ENCODE data around the gene INF2.

The INF2 gene

GRCh38 chr14:104691546-104692260, 2.3 kb downstream of the INF2 start:
- DNase-seq, result no peak

DNA sequence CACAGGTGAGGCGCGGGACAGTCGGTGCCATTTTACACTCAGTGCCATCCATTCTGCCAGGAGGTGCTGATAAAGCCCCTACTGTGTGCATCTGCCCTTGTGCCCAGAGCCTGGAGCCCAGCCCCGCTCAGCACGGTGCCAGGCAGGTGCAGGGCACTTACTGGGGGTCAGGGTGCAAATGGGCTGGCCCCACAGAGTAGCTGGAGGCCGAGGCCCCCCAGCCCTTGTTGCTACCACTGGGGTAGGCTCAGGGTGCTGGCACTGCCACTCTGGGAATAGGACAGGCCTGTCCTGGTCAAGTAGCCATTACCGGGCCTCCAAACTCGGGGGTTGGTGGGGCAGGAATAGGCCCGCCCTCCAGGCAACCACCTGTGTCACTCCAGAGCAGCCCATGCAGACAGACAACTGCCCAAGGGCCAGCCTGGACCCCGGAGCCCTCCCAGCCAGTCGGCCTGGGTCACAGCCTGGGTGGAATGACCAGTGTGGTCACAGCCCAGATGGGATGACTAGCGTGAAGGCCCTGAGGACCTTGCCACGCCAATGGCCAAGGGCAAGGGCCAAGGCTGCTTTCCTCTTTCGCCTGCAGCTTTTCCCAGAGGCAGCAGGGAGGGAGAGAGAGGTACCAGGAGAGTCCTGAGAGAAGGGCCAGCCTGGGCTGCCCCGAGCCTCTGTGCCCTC, 3.0 kb downstream of the INF2 start:
- DNase-seq, result no peak

GRCh38 chr14:104692939-104693315, 3.5 kb downstream of the INF2 start:
- DNase-seq, result no peak

DNA sequence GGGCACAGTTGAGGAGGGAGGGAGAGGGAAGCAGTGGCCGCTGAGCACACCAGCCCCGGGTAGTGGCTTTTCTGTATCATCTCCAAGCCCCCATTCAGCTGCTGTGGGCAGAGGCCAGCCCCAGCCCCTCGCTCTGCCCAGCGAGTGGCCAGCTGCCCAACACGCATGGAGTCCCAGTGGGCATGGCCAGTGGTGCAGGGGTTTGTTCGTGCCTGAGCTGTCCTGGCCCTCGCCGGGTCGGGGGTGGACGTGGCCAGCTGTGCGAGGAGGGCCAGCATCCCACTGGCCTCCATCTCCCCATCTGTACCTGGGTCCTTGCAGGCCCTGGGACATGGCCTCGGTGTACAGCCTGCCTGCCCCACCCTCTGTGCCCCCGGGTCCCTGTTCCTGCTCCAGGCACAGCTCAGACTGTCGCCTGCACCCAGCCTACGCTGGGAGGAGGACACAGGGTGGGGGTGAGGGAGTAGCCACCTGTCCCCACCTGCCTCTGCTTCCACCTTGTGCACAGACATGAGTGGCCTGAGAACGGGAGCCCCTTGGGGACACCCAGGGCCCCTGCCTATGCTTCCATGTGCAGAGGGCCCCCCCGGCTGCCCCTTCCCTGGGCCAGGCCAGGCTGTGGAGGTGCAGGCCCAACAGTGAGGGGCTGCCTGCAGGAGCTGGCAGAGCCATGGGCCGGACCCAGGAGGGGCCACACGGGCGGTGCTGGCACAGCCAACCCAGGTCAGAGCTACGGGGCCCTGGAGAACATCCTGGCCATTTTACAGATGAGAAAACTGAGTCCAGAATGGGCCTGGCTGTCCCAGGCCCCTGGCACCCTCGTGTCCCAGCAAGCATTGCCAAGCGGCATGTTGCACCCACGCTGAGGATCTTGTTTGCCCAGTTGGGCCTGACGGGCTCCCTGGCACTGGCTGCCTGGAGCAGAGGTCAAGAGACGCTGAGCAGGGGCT, 4.3 kb downstream of the INF2 start:
- DNase-seq, result no peak

GRCh38 chr14:104694475-104694950, 5.1 kb downstream of the INF2 start:
- no peak for DNase-seq

DNA sequence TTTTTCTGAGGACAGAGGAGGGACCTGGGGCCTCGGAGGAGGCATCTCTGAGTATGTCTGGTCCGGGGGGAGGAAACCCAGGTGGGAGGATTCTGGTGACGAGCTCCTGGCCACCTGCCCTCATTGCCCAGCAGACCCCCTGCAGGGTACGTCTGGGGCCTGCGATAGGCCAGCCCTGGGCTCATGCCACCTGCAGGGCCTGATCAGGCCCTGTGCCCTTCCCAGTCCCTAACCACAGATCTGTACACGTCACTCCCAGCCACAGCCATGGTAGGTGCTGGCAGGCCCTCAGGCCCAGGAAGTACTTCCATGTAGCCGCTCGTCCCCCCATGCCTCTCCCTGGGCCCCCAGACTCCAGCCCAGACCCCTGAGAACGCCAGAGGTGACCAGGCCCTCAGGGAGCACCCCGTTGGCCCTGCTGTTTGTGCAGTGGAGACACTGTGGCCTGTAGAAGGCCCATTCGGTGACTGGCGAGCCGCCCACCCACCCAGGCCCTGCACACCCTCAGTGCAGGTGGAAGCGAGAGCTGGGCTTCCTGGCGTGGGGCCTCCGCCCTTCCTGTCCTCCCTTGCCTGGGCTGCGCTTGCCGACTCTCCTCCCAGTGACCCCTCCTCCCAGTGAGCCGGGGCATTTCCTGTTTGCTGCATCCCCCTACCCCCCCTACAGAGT, 5.7 kb downstream of the INF2 start:
- peak; percentile 50 for DNase-seq

- DNase-seq, result no peak
These were observed 6.2 kb downstream of the INF2 start for GRCh38 chr14:104695660-104696000.

DNA sequence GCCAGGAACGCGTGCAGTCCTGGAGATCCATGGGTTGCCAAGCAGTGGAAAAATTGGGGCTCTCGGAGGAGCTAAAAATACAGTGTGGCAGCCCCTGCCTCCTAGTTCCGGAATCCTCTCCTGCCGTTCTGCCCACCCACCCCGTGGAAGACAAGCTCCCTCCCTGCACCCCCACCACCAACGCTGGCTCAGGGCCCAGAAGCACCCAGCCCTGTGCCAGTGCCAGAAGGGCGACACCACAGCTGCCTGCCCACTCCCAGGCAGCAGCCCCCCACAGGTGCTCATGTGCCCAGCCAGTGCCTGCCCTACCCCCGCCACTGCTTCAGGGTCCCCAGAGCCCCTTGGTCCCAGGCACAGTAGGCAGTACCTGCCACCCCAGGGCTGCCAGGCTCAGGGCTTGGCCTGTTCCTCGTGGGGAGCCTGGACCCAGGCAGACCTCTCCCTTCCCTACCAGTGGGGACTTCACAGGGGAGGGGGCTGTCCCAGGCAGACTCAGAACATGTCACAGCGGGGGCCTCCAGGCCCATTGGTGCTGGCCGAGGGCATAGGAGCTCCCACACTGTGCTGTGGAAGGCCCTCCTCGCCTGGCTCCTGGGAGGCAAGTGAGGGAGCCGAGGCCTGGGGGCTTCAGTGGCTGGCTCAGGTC, 7.4 kb downstream of the INF2 start:
- no peak for DNase-seq

DNA sequence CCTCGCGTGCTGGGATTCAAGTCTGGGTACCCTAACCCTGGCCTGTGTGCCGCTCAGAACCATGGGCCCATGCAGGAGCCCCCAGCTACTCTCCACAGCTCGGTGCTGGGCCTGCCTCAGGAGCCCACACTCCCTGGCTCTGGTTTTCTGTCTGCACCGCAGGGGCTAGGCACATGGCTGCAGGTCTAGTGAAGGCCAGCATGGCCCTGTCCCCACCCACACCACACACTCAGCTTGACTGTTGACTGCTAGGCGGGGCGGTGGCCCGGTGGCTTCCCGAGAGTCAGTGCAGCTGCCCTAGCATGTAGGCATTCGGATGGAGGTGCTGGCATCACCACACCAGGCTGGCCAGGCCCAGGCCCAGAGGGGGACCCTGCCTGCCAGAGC, 7.9 kb downstream of the INF2 start:
- no peak for DNase-seq

DNA sequence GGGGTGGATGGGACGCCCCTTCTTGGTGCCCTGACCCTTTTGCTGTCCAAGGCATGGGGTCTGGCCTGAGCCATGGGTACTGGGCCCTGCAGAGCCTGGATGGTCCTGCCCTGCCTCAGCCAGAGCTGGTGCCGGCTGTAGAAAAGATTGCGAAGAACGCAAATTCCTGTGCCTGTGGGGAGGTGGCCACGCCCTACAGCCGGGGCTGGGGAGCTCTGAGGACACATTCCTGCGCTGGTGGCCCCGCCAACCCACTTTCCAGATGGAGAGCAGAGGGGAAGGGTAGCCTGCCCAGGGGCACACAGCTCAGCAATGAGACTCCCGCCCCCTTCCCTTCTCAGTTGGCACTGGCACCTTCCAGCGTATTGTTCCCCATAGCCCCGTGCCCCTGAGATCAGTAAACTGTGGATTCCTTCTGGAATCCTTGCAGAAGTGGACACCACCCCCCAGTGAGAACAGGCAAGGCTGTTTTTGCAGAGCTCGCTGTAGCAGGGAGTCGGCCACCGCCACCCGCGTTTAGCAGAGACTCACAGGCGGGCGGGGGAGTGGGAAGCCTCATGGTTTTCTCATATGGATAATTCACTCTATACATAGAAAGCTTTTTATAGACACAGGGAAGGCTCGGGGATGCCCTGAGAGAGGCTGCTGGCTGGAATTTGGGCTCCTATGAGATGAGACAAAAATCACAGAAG, 8.6 kb downstream of the INF2 start:
- no peak for DNase-seq

- no peak for DNase-seq
These were observed 9.4 kb downstream of the INF2 start for GRCh38 chr14:104698688-104699425.

GRCh38 chr14:104699426-104699748, 10.0 kb downstream of the INF2 start:
- DNase-seq, result no peak

DNA sequence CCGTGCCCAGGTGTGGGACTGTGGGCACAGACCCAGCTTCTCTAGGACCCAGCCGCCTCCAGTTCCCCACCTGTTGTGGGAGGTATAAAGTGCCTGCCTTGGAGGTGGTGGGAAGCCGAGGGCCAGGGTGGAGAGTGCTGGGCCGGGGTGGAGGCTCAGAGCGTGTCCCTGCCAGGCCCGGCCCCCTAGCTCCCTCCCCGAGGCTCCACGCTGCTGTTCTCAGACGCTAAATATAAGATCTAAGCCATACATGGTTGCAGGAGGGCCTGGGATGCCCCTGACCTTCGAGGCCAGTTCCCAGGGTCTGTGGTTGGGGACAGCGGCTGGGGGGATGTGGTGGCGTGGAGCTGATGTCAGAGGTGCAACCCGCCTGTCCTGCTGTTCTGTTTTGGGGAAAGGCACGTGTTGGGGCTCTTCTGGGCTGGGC, 10.8 kb downstream of the INF2 start:
- DNase-seq, result no peak

- no peak for DNase-seq
These were observed 11.4 kb downstream of the INF2 start for GRCh38 chr14:104700747-104701217.

DNA sequence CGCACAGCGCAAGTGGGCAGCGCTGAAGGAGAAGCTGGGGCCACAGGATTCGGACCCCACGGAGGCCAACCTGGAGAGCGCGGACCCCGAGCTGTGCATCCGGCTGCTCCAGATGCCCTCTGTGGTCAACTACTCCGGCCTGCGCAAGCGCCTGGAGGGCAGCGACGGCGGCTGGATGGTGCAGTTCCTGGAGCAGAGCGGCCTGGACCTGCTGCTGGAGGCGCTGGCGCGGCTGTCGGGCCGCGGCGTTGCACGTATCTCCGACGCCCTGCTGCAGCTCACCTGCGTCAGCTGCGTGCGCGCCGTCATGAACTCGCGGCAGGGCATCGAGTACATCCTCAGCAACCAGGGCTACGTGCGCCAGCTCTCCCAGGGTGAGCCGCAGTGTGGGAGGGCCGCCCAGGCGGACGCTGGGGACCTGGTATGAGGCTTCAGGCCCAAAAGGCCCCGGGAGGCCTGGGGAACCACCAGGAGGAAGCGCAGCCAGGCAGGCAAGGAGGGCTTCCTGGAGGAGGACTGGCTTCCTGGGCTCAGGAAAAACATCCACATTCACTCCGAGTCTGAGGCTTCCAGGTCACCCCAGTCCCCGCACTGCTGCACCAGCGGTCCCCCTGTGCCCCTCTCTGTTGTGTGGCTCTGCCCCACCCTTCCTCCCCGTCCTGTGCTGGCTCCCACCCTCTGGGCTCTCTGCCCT, 12.1 kb downstream of the INF2 start:
- no peak for DNase-seq

DNA sequence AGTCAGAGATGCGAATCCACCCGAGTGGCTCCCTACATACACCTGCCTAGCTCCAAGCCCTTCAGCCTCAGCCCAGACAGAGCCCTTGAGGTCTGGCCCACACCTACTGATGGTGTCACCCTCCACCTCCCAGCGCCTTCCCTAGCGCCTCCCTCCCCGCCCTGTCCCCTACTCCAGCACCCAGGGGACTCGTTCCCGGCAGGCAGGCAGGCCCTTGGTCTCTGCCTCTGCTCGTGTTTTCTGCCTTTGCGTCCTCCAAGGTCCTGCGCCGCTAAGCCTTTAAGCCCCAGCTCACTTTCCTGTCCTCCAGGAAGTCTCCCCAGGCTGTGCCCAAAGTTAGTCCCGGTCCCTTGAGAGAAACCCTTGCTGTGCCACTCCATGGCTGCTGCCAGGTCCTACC, 12.7 kb downstream of the INF2 start:
- DNase-seq, result no peak

DNA sequence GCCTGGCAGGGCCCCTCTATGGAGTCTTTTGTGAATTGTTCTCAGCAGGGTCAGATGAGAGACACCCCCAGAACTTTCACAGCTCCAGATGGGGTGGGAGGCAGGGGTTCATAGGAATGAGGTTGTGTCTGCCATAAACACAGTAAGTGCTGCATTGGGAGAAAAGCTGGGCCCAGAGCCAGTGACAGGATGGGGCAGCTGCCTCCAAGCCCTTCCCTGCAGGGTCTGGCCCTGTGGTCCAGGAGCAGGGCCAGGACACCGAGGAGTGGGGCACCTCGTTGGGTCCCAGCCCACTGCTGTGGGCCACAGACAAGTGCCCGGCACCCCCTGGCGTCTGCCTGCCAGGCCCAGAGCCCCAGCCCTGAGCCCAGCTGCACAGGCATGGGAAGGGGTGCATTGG, 13.3 kb downstream of the INF2 start:
- no peak for DNase-seq

- DNase-seq, result no peak
These were observed 13.9 kb downstream of the INF2 start for GRCh38 chr14:104703269-104703668.

DNA sequence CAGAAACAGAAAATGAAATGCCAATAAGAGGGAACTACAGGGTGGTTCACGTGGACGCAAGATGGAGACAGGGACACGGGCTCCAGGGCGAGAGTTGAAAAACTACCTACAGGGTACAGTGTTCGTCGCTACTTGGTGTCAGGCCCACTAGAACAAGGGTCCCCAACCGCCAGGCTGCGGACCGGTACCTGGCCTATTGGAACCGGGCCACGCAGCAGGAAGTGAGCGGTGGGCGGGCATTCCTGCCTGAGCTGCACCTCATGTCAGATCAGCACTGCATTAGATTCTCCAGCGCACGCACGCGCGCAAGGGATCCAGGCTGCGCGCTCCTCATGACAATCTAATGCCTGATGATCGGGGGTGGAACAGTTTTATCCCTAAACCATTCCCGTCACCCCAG, 14.8 kb downstream of the INF2 start:
- no peak for DNase-seq

GRCh38 chr14:104705340-104706047, 16.1 kb downstream of the INF2 start:
- DNase-seq, result no peak

All from CD4-positive, alpha-beta T cell treated with Interleukin-12 subunit alpha and Interleukin-12 subunit beta, for 1 hour (primary cell).